ENCODE results near the gene TBC1D10B.

- TF ChIP-seq CTCF (IDR thresholded peaks at IDR 0.05) (no peak), ZFX (IDR thresholded peaks at IDR 0.05; ENCODE audit: borderline replicate concordance) (no peak)
Observed at GRCh38 chr16:30398661-30399434, 28.6 kb upstream of the TBC1D10B start.

Measured in 22Rv1 (cell line).